Gastroesophageal sphincter (tissue), 4 donors: ENCODE results near the gene RASSF1. TPM values are rescaled to one million over a fixed set of nuclear protein-coding genes. Genes with fewer than 3 reads are reported as not detected.

ENCODE experiments used
- ATAC-seq: fragments of 150-250 bp; one replicate; pipeline ENCODE4 v1.9.1; 2016; ENCODE audit warnings: mild to moderate bottlenecking, moderate library complexity
- H3K27ac ChIP-seq, 4 donors: fragments of 200-600 bp; sonication (generic) in 3 of 4; 1 replicate in 3 of 4; 2 replicates in 1 of 4; pipeline ENCODE4 v1.5.1; 2016 to 2019
- H3K27me3 ChIP-seq: fragments of 200-600 bp; sonication (generic); one replicate; pipeline ENCODE4 v1.5.1; 2019
- H3K36me3 ChIP-seq, 2 donors: fragments of 200-600 bp; sonication (generic); one replicate each; pipeline ENCODE4 v1.5.1; 2019; ENCODE audit warnings: control low read depth in 1 of 2
- H3K4me1 ChIP-seq, 3 donors: fragments of 200-600 bp; sonication (generic); 1 replicate in 2 of 3; 2 replicates in 1 of 3; pipeline ENCODE4 v1.5.1; 2016 to 2019; ENCODE audit warnings: control low read depth in 2 of 3
- H3K4me3 ChIP-seq, 2 donors: fragments of 200-600 bp; sonication (generic); one replicate each; pipeline ENCODE4 v1.5.1; 2019; ENCODE audit warnings: mild to moderate bottlenecking in 1 of 2, moderate library complexity in 1 of 2
- H3K9me3 ChIP-seq, 3 donors: fragments of 200-600 bp; sonication (generic); one replicate each; pipeline ENCODE4 v1.5.1; 2017 to 2019; ENCODE audit warnings: control low read depth in 2 of 3
- EP300 ChIP-seq: sonication (generic); formaldehyde crosslinking; IDR thresholded peaks from one replicate; pipeline ENCODE4 v1.6.1; 2017; ENCODE audit warnings: antibody characterized with exemption, mild to moderate bottlenecking
- POLR2A ChIP-seq, 2 donors: fragments of 450-650 bp; IDR thresholded peaks; one replicate each; pipeline ENCODE4 v1.6.1; 2017; ENCODE audit warnings: antibody characterized with exemption in 2 of 2, mild to moderate bottlenecking in 2 of 2, moderate library complexity in 1 of 2
- POLR2AphosphoS5 ChIP-seq: sonication (generic); formaldehyde crosslinking; IDR thresholded peaks from one replicate; pipeline ENCODE4 v1.6.1; 2017; ENCODE audit warnings: antibody characterized with exemption
- WGBS, 2 donors: methylation state at CpG; one replicate each; pipeline ENCODE4 v1.1.5; 2018; ENCODE audit warnings: low coverage in 1 of 2; 5-methylcytosine and 5-hydroxymethylcytosine counted together
- total RNA-seq, 4 donors: library from RNA; depleted of rRNA; stranded (reverse); fragments of >200 nt; gene quantifications; one replicate each; pipeline ENCODE4 v1.1.0, GENCODE V29; 2016
- TF ChIP-seq, protein P1 (sequence below), 4 experiments: fragments of 200-600 bp in 2 of 4; fragments of 450-650 bp in 2 of 4; sonication (generic) in 1 of 4; IDR thresholded peaks; one replicate each; pipeline ENCODE4 v1.5.1; 2017 to 2019; ENCODE audit warnings: antibody characterized with exemption in 4 of 4, mild to moderate bottlenecking in 2 of 4, moderate library complexity in 2 of 4

Gene RASSF1
- total RNA-seq, 4 donors from 2014 or later = 24.5 to 40.3 (median 26.9) TPM

DNA sequence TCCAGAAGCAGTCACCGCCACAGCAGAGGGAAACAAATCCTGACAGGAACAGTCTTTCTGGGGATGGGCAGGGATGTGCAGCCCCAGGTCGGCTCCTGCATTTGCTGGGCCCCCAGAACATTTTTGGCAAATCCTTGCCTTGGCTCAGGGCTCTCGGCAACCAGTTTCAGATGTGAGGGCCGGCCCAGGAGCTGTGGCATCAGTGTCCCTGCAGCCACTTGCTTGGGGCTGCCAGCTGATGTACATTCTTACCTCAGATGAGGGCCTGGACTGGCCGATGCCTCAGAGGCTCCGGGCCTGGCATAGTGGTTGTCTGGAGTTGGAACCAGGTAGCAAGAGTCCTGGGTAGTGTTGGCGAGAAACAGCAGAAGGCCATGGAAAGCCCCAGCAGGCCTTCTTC, 14.2 kb upstream of the RASSF1 start:
- WGBS, 2 donors = 60 to 63% methylated on average over 1 to 2 of the region's 7 CpGs
- Histone ChIP-seq H3K4me1 (peaks cover 4 to 85% (median 43%) of the 10 kb centered on the region in 3 donors), H3K36me3 (peaks cover 0 to 50% of the 10 kb centered on the region in 2 donors)

DNA sequence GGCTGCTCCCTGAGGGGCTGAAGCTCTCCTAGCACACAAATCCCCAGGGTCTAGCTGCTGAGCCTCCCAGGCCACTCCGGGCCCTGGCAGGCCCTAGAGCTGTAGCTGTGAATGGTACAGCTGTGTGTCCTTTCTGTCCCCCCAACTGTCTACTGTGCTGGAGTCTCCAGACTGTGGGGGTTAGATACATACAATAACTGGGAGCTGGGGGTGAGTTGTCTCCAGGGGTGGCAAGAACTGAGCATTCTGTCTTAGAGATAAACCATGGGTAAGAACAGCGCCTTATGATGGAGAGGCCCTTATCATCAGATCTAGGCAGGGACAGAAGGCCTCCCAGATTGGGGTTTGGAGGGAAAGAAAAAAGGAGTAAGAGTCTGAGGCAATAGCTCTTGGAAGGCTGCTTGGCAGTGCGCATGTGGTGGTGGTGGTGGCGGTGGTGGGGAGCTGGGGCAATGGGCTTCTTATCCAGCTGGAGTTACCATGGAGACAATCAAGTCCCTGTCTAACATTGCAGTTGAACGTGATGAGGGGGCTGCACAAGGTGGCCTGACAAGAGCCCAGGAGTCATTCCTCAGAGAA, 13.6 kb upstream of the RASSF1 start:
- ATAC-seq = no peak
- H3K27me3 ChIP-seq = no peaks in the 10 kb centered on the region
- peaks cover 4 to 88% (median 48%) of the 10 kb centered on the region in 3 donors for H3K4me1 ChIP-seq
- TF ChIP-seq POLR2AphosphoS5 = no peak
- no peak for TF ChIP-seq POLR2A (IDR thresholded peaks at IDR 0.05)
- TF ChIP-seq, protein P1, sequence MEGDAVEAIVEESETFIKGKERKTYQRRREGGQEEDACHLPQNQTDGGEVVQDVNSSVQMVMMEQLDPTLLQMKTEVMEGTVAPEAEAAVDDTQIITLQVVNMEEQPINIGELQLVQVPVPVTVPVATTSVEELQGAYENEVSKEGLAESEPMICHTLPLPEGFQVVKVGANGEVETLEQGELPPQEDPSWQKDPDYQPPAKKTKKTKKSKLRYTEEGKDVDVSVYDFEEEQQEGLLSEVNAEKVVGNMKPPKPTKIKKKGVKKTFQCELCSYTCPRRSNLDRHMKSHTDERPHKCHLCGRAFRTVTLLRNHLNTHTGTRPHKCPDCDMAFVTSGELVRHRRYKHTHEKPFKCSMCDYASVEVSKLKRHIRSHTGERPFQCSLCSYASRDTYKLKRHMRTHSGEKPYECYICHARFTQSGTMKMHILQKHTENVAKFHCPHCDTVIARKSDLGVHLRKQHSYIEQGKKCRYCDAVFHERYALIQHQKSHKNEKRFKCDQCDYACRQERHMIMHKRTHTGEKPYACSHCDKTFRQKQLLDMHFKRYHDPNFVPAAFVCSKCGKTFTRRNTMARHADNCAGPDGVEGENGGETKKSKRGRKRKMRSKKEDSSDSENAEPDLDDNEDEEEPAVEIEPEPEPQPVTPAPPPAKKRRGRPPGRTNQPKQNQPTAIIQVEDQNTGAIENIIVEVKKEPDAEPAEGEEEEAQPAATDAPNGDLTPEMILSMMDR (IDR thresholded peaks at IDR 0.05) = no peak
- no peak for TF ChIP-seq EP300
- no peak overlapping the region for H3K27ac ChIP-seq
- 72 to 79% methylated on average over 5 of the region's 5 CpGs for WGBS, 2 donors
- H3K36me3 ChIP-seq = peaks cover 0 to 51% of the 10 kb centered on the region in 2 donors
- H3K9me3 ChIP-seq = no peaks in the 10 kb centered on the region
- H3K4me3 ChIP-seq = no peak overlapping the region

More for the DNA sequence above, 14.2 kb upstream of the RASSF1 start:
- Histone ChIP-seq H3K4me3 (no peak overlapping the region), H3K27me3 (no peaks in the 10 kb centered on the region), H3K27ac (no peak overlapping the region), H3K9me3 (no peaks in the 10 kb centered on the region)
- TF ChIP-seq POLR2AphosphoS5 = no peak
- TF ChIP-seq, protein P1 (IDR thresholded peaks at IDR 0.05) = no peak
- TF ChIP-seq POLR2A (IDR thresholded peaks at IDR 0.05) = no peak
- TF ChIP-seq EP300 = no peak
- ATAC-seq = no peak

DNA sequence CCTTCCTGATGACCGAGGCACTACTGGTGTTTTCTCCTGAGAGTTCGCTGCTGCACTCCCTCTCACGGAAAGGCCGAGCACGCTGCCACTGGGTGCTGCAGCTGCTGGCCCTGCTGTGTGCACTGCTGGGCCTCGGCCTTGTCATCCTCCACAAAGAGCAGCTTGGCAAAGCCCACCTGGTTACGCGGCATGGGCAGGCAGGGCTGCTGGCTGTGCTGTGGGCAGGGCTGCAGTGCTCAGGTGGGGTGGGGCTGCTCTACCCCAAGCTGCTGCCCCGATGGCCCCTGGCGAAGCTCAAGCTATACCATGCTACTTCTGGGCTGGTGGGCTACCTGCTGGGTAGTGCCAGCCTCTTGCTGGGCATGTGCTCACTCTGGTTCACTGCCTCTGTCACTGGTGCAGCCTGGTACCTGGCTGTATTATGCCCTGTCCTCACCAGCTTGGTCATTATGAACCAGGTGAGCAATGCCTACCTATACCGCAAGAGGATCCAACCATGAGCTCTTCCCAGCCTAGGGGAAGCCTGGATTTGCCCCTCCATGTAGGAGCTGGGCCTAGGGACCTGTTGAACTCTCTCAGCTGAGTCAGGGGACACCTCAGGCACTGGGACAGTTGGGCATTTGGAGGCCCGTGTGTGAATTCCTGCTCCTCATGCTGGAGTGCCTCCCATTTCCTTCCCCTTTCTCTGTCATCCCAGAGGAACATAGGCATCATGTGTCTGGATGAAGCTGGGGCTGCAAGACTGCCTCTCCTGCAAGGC, 12.8 kb upstream of the RASSF1 start:
- H3K27ac ChIP-seq = no peak overlapping the region
- ATAC-seq = no peak
- WGBS, 2 donors = 29% methylated on average over 1 of the region's 12 CpGs; no CpG with 5 or more reads in 1 of the 2 donors
- peaks cover 0 to 59% of the 10 kb centered on the region in 2 donors for H3K36me3 ChIP-seq
- no peaks in the 10 kb centered on the region for H3K9me3 ChIP-seq
- H3K4me3 ChIP-seq = no peak overlapping the region
- H3K27me3 ChIP-seq = no peaks in the 10 kb centered on the region
- peaks cover 4 to 91% (median 50%) of the 10 kb centered on the region in 3 donors for H3K4me1 ChIP-seq
- TF ChIP-seq POLR2AphosphoS5 = peak; percentile 4
- TF ChIP-seq, protein P1 (IDR thresholded peaks at IDR 0.05) = no peak

DNA sequence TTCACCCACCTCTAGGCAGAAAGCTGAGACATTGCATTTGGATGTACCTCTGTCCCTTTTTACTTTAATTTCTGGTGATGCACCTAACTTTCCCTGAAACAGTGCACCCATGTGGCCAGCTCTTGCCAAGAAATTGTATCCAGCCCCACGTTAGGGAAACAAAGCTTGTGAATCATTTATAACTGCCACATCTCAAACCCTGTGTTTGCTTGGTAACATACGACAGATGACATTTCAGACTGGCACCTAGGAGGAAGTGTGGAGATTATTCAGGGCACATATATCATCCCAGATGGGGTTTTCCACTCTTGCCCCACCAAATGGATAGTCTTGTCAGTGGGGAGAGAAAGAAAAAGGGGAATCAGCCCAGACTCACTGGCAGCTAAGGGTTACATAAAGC, 12.1 kb upstream of the RASSF1 start:
- Histone ChIP-seq H3K27me3 (no peaks in the 10 kb centered on the region), H3K27ac (peak overlapping the region in 1 of 4 donors; percentile 94), H3K4me3 (no peak overlapping the region), H3K36me3 (peaks cover 0 to 64% of the 10 kb centered on the region in 2 donors), H3K9me3 (no peaks in the 10 kb centered on the region), H3K4me1 (peaks cover 1 to 88% (median 44%) of the 10 kb centered on the region in 3 donors)
- ATAC-seq = no peak
- TF ChIP-seq, protein P1 (IDR thresholded peaks at IDR 0.05) = no peak
- TF ChIP-seq POLR2AphosphoS5 (no peak), POLR2A (IDR thresholded peaks at IDR 0.05) (no peak), EP300 (no peak)
- 21% methylated on average over 2 of the region's 2 CpGs; no CpG with 5 or more reads in 1 of the 2 donors for WGBS, 2 donors

DNA sequence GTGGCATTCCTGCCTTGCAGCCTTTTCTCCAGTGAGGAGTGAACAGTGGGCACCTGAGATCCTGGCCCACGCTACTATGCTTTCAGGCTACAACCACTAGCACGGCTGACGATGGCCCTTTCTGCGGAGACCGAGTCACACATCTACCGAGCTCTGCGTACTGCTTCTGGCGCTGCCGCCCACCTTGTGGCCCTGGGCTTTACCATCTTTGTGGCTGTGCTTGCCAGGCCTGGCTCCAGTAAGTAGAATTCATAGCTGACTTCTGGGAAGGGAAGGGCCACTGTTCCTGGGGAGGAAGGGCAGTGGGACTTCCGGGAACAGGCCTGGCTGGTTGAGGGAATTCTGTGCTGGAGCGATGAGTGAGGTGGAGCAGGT, 10.7 kb upstream of the RASSF1 start:
- Histone ChIP-seq H3K4me3 (peak overlapping the region; percentile 50 to 75), H3K27ac (peak overlapping the region in 3 of 4 donors; percentile 94 to 99 (median 95)), H3K36me3 (peaks cover 0 to 54% of the 10 kb centered on the region in 2 donors), H3K9me3 (no peaks in the 10 kb centered on the region), H3K4me1 (peaks cover 0 to 85% (median 29%) of the 10 kb centered on the region in 3 donors), H3K27me3 (no peaks in the 10 kb centered on the region)
- no peak for ATAC-seq
- WGBS, 2 donors = 38 to 63% methylated on average over 5 to 11 of the region's 11 CpGs
- TF ChIP-seq EP300 = no peak
- TF ChIP-seq POLR2AphosphoS5 = peak; percentile 2
- TF ChIP-seq, protein P1 (IDR thresholded peaks at IDR 0.05) = no peak
- TF ChIP-seq POLR2A (IDR thresholded peaks at IDR 0.05) = no peak
